Ascending aorta (tissue), 2 donors: ENCODE results near the gene NOX3. TPM values are rescaled to one million over a fixed set of nuclear protein-coding genes. Genes with fewer than 3 reads are reported as not detected.

Experiments used
- DNase-seq, 2 donors: peaks; one replicate each; pipeline ENCODE4 v3.0.0-alpha.2; 2019; ENCODE audit warnings: low spot score in 2 of 2
- H3K27ac ChIP-seq, 2 donors: fragments of 200-600 bp; sonication (generic); one replicate each; pipeline ENCODE4 v1.5.1; 2016 to 2017; ENCODE audit warnings: mild to moderate bottlenecking in 1 of 2
- H3K27me3 ChIP-seq: fragments of 200-600 bp; sonication (generic); one replicate; pipeline ENCODE4 v1.5.1; 2017
- H3K36me3 ChIP-seq, 2 donors: fragments of 200-600 bp; sonication (generic); one replicate each; pipeline ENCODE4 v1.5.1; 2016
- H3K4me1 ChIP-seq, 2 donors: fragments of 200-600 bp; sonication (generic); one replicate each; pipeline ENCODE4 v1.5.1; 2016 to 2017; ENCODE audit warnings: mild to moderate bottlenecking in 1 of 2
- H3K4me3 ChIP-seq, 2 donors: fragments of 200-600 bp; sonication (generic); one replicate each; pipeline ENCODE4 v1.5.1; 2016 to 2017; ENCODE audit warnings: mild to moderate bottlenecking in 1 of 2
- H3K9me3 ChIP-seq, 2 donors: fragments of 200-600 bp; sonication (generic); one replicate each; pipeline ENCODE4 v1.5.1; 2016
- CTCF ChIP-seq, 3 experiments: fragments of 200-600 bp in 2 of 3; fragments of 450-650 bp in 1 of 3; sonication (generic) in 2 of 3; IDR thresholded peaks; one replicate each; pipeline ENCODE4 v1.5.1; 2016 to 2019; ENCODE audit warnings: antibody characterized with exemption in 3 of 3, mild to moderate bottlenecking in 1 of 3, moderate library complexity in 1 of 3
- intact Hi-C: fragments of 100-400 bp; cut with DNase I; formaldehyde crosslinking; loops from one replicate; pipeline ENCODE4 v1.15.1; 2023
- total RNA-seq: library from RNA; depleted of rRNA; stranded (reverse); fragments of >200 nt; gene quantifications from one replicate; pipeline ENCODE4 v1.1.0, GENCODE V29; 2016

Gene NOX3
- total RNA-seq, 1 donor from 2014 or later, result not detected

GRCh38 chr6:155424181-155424580, 31.5 kb downstream of the NOX3 start:
- intact Hi-C loops, result no loop called here
- no peak overlapping the region for H3K27ac ChIP-seq
- no peaks in the 10 kb centered on the region for H3K27me3 ChIP-seq
- TF ChIP-seq CTCF (IDR thresholded peaks at IDR 0.05), result no peak
- no peaks in the 10 kb centered on the region for H3K36me3 ChIP-seq
- no peak for DNase-seq
- no peak overlapping the region for H3K4me3 ChIP-seq
- no peaks in the 10 kb centered on the region for H3K9me3 ChIP-seq
- H3K4me1 ChIP-seq, result no peaks in the 10 kb centered on the region

GRCh38 chr6:155422635-155423034, 33.0 kb downstream of the NOX3 start:
- Histone ChIP-seq H3K4me3 (no peak overlapping the region), H3K9me3 (no peaks in the 10 kb centered on the region), H3K27ac (no peak overlapping the region), H3K4me1 (no peaks in the 10 kb centered on the region), H3K36me3 (no peaks in the 10 kb centered on the region), H3K27me3 (no peaks in the 10 kb centered on the region)
- no peak for TF ChIP-seq CTCF (IDR thresholded peaks at IDR 0.05)
- intact Hi-C loops, result no loop called here
- DNase-seq, result no peak

GRCh38 chr6:155420492-155420891, 35.1 kb downstream of the NOX3 start:
- intact Hi-C loops, result no loop called here
- DNase-seq, result no peak
- no peak overlapping the region for H3K4me3 ChIP-seq
- H3K4me1 ChIP-seq, result no peaks in the 10 kb centered on the region
- H3K27ac ChIP-seq, result no peak overlapping the region
- TF ChIP-seq CTCF (IDR thresholded peaks at IDR 0.05), result no peak
- H3K9me3 ChIP-seq, result no peaks in the 10 kb centered on the region
- no peaks in the 10 kb centered on the region for H3K36me3 ChIP-seq
- H3K27me3 ChIP-seq, result no peaks in the 10 kb centered on the region

- no peak for TF ChIP-seq CTCF (IDR thresholded peaks at IDR 0.05)
- intact Hi-C loops, result loop anchor here (2.0 to 5.0 kb wide), 3 partner anchors 74 to 110 kb away; no protein-coding TSS in a partner anchor
- no peaks in the 10 kb centered on the region for H3K36me3 ChIP-seq
- peak overlapping the region in 1 of 2 donors; percentile 42 for H3K27ac ChIP-seq
- H3K9me3 ChIP-seq, result no peaks in the 10 kb centered on the region
- H3K27me3 ChIP-seq, result no peaks in the 10 kb centered on the region
- H3K4me3 ChIP-seq, result no peak overlapping the region
- no peak for DNase-seq
- H3K4me1 ChIP-seq, result no peaks in the 10 kb centered on the region
Measured at GRCh38 chr6:155419161-155419560, 36.5 kb downstream of the NOX3 start.

GRCh38 chr6:155418017-155418761, 37.5 kb downstream of the NOX3 start:
- no peaks in the 10 kb centered on the region for H3K9me3 ChIP-seq
- H3K4me3 ChIP-seq, result peak overlapping the region; percentile 17 to 33
- peak; percentile 30 to 76 for DNase-seq
- no peaks in the 10 kb centered on the region for H3K36me3 ChIP-seq
- TF ChIP-seq CTCF (IDR thresholded peaks at IDR 0.05), result no peak
- intact Hi-C loops, result loop anchor here (2.0 to 5.0 kb wide), 3 partner anchors 75 to 111 kb away; no protein-coding TSS in a partner anchor
- no peaks in the 10 kb centered on the region for H3K4me1 ChIP-seq
- H3K27ac ChIP-seq, result peak overlapping the region; percentile 30 to 61
- no peaks in the 10 kb centered on the region for H3K27me3 ChIP-seq
